Measurements from ENCODE around the gene EXOC1. TPM values are rescaled to one million over a fixed set of nuclear protein-coding genes. Genes with fewer than 3 reads are reported as not detected.

Gene EXOC1
- total RNA-seq, 1 experiment from 2014 or later, result 31.5 TPM

- no peak for DNase-seq (ENCODE audit: low read depth)
Observed at GRCh38 chr4:55854129-55854528, 681 bp downstream of the EXOC1 start.

- DNase-seq (ENCODE audit: low read depth), result no peak
Observed at GRCh38 chr4:55857586-55857985, 4.1 kb downstream of the EXOC1 start.

- DNase-seq (ENCODE audit: low read depth), result no peak
Observed at GRCh38 chr4:55859711-55860110, 6.3 kb downstream of the EXOC1 start.

- DNase-seq (ENCODE audit: low read depth), result no peak
Observed at GRCh38 chr4:55864577-55865223, 11.3 kb downstream of the EXOC1 start.

GRCh38 chr4:55865228-55865806 is 11.9 kb downstream of the EXOC1 start:
- DNase-seq (ENCODE audit: low read depth), result peak; percentile 49

- DNase-seq (ENCODE audit: low read depth), result peak; percentile 89
Observed at GRCh38 chr4:55866290-55866907, 13.0 kb downstream of the EXOC1 start.

- DNase-seq (ENCODE audit: low read depth), result peak; percentile 56
Observed at GRCh38 chr4:55866973-55867574, 13.6 kb downstream of the EXOC1 start.

GRCh38 chr4:55868581-55869090 is 15.2 kb downstream of the EXOC1 start:
- no peak for DNase-seq (ENCODE audit: low read depth)

- DNase-seq (ENCODE audit: low read depth), result no peak
Observed at GRCh38 chr4:55871299-55871800, 17.9 kb downstream of the EXOC1 start.

GRCh38 chr4:55874831-55875230 is 21.4 kb downstream of the EXOC1 start:
- DNase-seq (ENCODE audit: low read depth), result no peak

- no peak for DNase-seq (ENCODE audit: low read depth)
Observed at GRCh38 chr4:55876387-55876786, 22.9 kb downstream of the EXOC1 start.

GRCh38 chr4:55879224-55879623 is 25.8 kb downstream of the EXOC1 start:
- no peak for DNase-seq (ENCODE audit: low read depth)

- DNase-seq (ENCODE audit: low read depth), result no peak
Observed at GRCh38 chr4:55880652-55881280, 27.3 kb downstream of the EXOC1 start.

- DNase-seq (ENCODE audit: low read depth), result no peak
Observed at GRCh38 chr4:55884093-55884850, 30.8 kb downstream of the EXOC1 start.

GRCh38 chr4:55884851-55885219 is 31.4 kb downstream of the EXOC1 start:
- DNase-seq (ENCODE audit: low read depth), result no peak

- DNase-seq (ENCODE audit: low read depth), result no peak
Observed at GRCh38 chr4:55887594-55887993, 34.1 kb downstream of the EXOC1 start.

GRCh38 chr4:55892156-55892555 is 38.7 kb downstream of the EXOC1 start:
- no peak for DNase-seq (ENCODE audit: low read depth)

- DNase-seq (ENCODE audit: low read depth), result no peak
Observed at GRCh38 chr4:55896622-55897021, 43.2 kb downstream of the EXOC1 start.

GRCh38 chr4:55902677-55903076 is 49.2 kb downstream of the EXOC1 start:
- DNase-seq (ENCODE audit: low read depth), result no peak

GRCh38 chr4:55903577-55903976 is 50.1 kb downstream of the EXOC1 start:
- no peak for DNase-seq (ENCODE audit: low read depth)

- no peak for DNase-seq (ENCODE audit: low read depth)
Observed at GRCh38 chr4:55904576-55904975, 51.1 kb downstream of the EXOC1 start.

Measured in M059J (cell line).